ENCODE measurements around the gene AKAP17A.

Gene AKAP17A

DNA sequence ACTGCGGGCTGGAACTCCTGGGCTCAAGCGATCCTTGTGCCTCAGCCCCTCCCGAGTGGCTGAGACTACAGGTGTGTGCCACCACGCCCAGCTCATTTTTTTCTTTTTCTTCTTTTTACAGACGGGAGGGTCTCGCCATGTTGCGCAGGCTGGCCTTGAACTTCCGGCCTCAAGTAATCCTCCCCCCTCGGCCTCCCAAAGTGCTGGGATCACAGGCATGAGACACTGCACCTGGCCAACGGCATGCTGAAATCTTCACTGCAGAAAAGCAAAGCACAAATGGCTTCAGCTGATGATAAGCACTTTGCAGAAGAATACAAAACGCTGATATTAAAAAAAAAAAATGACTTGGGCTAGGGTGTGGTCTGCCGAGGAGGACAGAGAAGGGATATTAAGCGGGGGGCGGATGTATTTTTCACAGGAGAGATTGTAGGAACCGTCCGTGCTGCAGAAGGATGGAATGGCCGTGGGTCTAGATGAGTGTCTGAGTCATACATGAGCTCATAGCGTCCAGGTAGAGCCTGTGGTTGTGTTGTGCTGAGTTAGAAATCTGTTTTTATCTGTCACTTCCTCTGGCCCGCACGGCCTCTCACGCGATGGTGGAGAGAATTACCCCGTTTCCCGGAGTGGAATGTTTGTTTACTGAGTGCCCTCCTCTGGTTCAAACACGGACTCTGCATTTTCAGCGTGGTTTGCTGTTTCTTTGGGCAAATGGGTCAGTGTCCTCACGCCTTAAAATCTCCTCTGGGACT, 8.5 kb upstream of the AKAP17A start:
- peak; percentile 79 for DNase-seq (ENCODE audit: low spot score)

DNA sequence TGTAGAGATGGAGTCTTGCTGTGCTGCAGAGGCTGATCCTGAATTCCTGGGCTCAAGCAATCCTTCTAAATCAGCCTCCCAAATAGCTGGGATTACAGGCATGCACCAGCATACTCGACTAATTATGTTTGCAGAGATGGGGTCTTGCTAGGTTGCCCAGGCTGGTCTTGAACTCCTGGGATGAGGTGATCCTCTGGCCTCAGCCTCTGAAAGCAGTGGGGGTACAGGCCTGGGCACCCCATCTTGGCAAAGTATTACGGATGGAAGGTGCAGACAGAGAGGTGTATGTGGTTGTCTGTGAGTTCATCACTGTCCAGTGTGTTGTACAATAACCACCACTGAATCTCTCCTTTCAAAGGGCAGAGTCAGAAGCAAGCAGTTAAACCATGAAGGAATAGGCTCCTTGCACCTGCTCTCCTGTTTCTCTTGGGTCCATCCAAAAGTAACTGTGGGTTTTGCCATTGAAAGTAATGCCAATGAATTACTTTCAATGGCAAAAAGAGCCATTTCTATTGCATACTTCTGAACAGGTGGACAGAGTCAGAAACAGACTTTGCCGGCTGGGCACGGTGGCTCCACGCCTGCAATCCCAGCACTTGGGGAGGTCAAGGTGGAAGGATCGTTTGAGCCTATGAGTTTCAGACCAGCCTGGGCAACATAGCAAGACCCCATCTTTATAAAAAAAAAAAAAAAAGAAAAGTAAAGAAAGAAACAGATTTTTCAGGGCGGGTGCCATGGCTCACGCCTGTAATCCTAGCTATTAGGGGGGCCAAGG, 7.0 kb upstream of the AKAP17A start:
- no peak for DNase-seq (ENCODE audit: low spot score)

DNA sequence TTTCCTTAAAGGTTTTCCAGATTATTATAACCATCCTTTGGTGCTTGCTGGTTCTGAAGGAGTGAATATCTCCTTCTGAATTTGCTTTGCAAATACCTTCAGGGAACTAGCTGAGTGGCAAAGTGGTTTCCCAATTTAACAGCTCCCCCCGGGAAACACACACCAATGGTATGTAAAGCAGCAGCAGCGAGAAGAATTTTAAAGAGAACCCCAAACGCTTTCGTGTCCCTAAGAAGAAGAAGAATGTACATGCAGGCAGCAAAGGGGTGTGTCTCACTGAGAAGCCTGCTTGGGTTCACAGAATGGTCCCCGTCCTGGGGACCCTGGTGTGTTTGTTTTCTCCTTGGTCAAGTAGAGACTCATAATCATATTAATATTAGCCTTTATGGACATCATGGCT, 4.2 kb upstream of the AKAP17A start:
- DNase-seq (ENCODE audit: low spot score), result no peak

DNA sequence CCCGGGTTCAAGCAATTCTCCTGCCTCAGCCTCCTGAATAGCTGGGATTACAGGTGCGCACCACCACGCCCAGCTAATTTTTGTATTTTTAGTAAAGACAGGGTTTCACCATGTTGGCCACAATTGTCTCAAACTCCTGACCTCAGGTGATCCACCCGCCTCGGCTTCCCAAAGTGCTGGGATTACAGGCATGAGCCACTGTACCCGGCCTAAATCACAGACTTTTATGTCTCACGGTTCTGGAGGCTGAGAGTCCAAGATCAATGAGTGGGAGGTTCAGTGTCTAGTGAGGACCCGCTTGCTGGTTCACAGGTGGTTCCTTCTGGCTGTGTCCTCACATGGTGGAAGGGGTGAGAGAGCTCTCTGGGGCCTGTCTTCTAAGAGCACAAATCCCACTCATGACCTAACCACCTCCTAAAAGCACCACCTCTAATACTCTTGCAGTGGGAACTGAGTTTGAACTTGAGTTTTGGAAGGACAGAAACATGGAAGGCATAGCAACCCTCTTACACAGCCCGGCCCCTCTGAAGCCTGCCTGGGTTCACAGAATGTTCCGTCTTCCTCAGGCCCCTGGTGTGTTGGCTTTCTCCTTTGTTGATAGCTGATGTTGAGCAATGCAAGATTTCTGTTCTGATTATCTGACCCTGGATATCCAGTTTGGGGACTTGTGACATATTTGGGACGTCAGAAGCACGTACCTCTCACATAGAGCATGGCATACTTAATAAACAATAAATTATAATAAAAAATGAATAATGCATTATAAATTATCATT, 1.9 kb upstream of the AKAP17A start:
- DNase-seq (ENCODE audit: low spot score), result no peak

DNA sequence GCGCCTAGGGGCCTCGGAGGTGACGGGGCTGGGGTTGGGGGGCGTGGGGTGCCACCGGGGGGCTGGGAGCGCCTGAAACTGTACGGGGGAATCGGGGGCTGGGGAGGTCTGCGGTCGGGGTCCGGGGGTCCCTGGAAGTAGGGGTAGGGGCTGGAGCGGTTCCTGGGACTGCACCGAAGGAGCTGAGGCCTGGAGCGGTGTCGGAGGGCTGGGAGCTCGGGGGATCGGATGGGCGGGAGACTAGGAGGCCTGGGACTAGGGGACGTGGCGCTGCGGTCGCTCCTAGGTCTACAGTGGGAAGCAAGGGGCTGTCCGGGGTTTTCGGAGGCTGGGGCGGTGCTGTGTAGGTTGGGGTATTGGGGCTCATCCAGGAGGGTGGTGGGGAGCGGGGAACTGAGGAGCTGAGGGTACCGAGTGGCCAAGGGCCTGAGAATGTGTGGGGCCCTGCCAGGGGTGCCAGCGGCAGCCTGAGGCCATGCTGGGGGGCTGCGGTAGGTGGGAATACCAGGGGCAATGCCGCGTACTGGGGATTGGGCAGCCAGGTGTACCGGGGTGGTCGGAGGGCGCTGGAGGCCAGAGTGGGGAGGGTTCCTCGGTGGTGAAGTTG, 562 bp downstream of the AKAP17A start:
- DNase-seq (ENCODE audit: low spot score), result no peak

DNA sequence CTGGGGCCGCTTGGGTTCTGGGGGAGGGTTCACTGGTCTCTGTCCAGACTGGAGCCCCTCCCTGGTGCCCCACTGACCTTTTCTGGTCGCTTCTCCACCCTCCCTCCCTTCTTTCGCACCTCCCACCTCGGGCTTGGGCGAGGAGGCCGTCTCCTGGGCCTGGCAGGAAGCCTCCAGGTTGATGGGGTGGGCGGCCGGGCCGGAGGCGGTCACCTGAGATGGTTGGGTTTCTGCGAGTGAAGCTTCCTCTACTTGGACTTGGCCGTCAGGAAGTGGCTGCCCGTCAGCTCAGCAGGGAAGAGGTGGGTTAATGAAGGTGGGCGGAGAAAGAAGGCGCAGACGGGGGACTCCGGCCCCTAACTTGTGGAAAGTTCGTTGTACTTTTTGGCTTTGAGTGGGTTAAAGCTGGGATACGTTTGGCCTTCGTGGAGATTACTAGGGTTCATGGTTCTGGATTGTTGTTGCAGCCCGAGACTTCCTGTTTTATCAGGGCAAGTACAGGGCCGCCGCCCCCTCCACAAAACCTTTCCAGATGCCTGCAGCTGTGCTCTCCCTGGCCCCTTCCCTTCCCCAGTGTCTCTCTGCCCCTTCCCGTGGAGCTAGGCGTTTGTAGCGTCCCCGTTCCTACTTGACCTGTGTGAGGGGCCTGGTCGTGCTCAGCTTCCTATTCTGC, 1.2 kb downstream of the AKAP17A start:
- DNase-seq (ENCODE audit: low spot score), result no peak

DNA sequence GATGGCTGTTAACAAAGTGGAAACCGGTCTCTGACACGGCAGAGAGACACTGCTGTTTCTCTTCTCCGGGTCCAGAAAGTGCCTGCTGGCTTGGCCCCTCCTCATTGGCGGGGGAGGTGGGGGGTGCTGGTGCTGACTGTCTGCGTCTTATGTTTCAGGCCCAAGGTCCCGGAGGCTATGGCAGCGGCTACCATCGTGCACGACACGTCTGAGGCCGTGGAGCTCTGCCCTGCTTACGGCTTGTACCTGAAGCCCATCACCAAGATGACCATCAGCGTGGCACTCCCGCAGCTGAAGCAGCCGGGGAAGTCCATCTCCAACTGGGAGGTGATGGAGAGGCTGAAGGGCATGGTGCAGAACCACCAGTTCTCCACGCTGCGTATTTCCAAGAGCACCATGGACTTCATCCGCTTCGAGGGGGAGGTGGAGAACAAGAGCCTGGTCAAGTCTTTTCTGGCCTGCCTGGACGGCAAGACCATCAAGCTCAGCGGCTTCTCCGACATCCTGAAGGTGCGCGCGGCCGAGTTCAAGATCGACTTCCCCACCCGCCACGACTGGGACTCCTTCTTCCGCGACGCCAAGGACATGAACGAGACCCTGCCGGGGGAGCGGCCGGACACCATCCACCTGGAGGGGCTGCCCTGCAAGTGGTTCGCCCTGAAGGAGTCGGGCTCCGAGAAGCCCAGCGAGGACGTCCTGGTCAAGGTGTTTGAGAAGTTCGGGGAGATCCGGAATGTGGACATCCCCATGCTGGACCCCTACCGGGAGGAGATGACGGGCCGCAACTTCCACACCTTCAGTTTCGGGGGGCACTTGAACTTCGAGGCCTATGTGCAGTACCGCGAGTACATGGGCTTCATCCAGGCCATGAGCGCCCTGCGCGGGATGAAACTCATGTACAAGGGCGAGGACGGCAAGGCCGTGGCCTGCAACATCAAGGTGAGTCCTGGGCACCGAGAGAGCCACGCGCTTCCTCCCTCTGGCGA, 2.2 kb downstream of the AKAP17A start:
- no peak for DNase-seq (ENCODE audit: low spot score)

DNA sequence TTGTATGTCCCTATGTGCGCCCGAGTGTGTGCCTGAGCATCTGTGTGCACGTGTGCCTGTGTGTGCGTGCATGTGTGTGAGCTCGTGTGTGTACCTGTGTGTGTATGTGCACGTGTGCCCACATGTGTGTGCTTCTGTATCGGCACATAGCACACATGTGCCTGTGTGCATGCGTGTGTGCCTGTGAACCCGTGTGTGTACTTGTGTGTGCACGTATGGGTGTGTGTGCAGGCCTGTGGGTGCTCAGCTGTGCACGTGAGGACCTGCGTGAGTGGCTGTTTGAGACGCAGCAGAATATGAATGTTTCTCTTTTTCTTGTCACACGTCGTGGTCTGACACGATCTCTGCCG, 4.3 kb downstream of the AKAP17A start:
- DNase-seq (ENCODE audit: low spot score), result no peak

DNA sequence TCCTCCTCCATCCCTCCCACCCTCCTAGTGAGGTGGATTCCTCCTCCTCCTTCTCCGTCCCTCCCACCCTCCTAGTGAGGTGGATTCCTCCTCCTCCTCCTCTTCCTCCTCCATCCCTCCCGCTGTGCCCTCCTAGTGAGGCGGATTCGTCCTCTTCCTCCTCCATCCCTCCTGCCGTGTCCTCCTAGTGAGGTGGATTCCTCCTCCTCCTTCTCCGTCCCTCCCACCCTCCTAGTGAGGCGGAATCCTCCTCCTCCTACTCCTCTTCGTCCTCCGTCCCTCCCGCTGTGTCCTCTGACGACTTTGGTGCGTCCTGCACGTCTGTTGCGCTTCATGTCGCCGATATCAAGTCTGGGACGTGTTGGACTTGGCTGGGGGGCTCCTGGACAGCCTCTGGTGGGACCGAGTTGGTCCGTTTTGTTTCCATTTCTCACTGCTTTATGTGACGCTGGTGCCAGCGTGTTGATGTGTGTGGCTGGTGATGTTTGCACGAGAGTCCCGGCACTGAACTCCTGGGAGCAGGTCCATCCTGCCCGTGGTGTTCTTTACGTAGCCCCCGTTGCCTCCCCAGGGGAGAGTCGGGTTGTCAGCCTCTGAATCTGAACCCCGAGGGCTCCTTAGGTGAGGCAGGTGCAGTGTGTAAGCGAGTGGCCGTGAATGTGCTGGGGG, 5.4 kb downstream of the AKAP17A start:
- no peak for DNase-seq (ENCODE audit: low spot score)

DNA sequence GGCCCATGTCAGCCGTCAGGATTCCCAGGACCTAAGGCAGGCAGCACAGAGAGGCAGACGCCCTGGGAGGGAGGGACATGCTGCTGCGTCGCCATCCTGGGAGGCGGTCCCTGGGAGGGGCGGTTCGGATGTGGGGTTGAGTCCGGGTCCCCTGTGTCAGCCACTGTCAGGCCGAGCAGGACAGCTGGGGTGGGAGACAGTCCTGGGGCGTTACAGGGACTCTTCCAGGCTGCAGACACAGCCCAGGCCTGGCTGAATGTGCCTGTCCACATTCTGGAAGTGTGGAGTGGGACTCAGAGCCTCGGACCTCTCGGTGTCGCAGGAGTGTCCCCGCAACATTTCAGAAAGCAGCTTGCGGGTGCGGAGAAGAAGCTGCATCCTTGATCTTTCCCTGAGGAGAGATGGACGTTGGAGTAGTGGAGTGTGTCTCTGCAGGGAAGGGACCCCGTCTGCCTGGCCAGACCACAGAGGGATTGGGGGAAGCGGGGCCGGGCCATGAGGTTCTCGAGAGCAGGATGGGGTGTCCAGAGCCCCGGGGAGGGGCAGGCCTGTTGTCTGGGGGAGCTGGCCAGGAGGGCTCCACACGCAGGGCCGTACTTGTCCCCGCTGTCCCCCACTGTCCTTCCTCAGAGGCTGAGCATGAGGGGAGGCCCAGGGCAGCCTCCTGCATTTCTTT, 6.1 kb downstream of the AKAP17A start:
- DNase-seq (ENCODE audit: low spot score), result no peak

DNA sequence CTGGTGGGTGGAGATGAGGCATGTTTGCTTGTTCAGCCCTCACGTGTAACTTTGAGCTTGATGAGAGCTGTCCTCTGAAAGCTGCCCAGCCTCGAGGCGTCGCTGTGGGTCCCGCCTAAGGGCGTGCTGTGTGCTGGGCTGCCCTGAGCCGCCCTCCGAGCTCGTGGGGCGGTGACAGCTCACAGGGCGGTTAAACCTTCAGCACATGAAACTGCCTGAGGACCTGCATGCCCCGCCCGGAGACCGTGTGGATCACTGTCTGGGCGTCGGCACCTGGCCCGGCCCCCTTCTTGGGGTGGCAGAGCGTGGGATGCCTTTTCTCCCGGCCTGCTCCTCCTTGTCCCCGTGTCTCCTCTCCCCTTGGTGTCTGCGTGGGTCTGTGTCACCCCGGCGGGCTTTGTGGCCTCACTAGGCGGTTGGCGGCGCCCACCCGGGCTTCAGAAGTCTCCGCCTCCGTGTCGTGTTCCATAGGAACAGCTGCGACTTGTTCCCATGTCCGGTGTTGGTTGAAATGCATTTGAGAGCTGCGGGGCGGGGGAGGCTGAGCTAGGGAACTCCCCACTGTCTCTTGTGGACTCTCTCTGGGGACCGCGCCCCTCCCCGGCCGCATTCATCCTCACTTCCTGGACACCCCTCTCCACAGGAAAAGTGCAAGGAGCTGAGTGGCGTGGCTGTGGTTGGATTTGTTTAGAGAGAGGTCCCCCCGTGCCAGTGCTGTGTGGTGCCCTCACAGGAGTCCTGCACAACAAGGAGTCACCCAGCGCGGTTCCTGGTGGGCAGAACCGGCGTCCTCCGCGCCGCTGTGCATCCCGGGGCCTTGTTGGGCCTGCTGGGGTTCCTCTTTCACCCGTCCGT, 6.8 kb downstream of the AKAP17A start:
- DNase-seq (ENCODE audit: low spot score), result no peak

DNA sequence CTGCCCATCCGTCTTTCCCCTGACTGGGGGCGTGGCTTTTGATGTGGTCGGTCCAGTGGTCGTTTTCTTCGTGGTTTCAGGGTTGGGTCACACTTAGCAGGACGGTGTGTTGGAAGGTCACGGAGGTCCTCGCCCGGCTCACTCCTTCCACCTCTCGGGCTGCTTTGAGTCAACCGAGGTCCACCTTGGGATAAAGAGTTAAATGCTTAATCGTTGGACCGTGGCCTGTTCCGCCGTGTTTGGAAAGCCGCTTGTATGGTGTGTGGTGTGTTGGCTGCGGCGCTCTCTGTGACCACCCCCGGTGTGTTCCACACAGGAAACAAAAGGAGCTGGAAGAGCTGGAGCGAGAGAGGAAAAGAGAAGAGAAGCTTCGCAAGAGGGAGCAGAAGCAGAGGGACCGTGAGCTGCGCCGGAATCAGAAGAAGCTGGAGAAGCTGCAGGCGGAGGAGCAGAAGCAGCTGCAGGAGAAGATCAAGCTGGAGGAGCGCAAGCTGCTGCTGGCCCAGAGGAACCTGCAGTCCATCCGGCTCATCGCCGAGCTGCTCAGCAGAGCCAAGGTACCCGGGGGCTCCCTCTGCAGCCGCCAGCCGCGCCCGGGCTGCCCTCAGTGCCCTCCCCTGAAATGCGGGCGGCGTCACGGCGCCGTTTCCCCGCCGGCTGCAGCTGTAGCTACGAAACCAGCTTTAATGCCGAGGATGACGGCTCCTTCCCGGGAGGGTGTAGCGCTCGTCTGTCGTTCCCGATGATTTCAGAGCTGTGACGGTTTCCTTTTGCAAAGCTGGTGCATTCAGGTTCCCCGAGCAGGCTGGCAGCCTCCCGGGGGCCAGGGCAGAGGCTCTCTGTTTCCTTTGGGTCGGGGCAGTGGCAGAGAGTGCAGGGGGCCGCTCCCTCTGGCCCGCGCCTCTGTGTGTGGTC, 7.7 kb downstream of the AKAP17A start:
- DNase-seq (ENCODE audit: low spot score), result no peak

DNA sequence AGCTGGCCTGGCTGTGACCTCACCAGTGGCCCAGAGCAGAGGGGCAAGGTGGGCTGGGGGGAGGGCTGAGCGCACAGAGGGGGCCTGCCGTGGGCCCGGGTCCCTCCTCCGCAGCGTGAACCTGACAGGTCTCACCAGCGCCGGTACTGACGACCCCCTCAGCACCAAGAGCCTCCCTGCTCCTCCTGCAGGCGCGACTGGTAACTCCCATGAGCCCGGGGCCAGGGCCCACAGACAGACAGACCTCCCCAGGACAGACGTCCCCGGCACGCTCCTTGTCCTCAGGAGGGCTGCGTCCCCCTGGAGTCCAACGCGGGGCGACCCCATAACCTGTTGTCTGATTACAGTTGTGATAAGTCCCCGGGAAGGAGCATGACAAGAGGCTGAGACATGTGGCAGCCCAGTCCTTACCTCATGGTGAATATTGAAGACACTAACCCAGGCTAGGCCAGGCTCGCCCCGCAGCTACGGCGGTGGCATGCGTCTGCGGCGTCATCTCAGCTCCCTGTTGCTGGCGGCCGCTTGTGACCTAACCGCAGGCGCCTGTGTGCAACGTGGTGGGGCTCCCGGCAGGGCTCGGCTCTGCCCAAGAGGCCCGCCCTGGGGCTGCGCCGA, 8.5 kb downstream of the AKAP17A start:
- no peak for DNase-seq (ENCODE audit: low spot score)

DNA sequence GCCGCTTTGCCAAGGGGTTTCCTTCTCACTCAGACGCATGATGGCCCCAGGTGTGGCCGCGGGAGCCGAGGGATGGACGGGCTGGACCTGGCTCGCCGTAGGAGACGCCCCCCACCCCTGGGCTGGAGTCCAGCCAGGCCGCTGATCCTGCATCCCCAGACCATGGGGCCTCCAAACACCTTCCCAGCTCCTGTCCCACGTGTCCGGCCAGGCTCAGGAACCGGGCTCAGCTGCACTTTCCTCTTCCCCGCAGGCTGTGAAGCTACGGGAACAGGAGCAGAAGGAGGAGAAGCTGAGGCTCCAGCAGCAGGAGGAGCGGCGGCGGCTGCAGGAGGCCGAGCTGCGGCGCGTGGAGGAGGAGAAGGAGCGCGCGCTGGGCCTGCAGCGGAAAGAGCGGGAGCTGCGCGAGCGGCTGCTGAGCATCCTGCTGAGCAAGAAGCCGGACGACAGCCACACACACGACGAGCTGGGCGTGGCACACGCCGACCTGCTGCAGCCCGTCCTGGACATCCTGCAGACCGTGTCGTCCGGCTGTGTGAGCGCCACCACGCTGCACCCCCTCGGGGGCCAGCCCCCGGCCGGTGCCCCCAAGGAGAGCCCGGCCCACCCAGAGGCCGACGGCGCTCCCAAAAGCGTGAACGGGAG, 9.1 kb downstream of the AKAP17A start:
- DNase-seq (ENCODE audit: low spot score), result no peak

DNA sequence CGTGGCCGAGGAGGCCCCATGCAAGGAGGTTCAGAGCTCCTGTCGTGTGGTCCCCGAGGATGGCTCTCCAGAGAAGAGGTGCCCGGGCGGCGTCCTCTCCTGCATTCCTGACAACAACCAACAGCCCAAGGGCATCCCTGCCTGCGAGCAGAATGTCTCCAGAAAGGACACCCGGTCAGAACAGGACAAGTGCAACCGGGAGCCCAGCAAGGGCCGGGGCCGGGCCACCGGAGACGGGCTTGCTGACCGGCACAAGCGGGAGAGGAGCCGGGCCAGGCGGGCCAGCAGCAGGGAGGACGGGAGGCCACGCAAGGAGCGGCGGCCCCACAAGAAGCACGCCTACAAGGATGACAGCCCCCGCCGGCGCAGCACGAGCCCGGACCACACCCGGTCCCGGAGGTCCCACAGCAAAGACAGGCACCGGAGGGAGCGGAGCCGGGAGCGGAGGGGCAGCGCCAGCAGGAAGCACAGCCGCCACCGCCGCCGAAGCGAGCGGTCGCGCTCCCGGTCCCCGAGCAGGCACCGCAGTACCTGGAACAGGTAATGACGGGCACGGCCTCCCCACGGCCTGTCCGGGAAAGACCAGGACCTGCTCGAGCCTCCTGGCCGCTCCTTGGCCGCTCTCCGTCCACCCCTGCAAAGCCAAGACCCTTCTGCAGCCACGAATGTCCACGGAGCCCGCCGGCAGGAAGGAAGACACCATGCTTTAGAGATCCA, 9.8 kb downstream of the AKAP17A start:
- no peak for DNase-seq (ENCODE audit: low spot score)

DNA sequence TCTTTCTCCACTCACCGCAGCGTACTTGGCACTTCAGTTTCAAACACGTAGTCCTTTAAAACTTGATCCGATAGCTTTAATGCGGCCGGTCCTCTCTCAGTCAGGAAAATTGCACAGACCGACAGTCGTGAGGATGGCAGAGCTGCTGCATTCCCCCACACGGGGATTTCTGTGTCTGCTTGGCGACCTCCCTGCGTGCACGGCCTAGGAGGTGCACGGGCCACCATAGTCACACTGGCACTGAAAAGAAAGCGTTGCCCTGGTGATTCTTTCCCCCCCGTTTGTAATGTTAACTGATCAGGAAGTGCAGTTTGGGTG, 10.3 kb downstream of the AKAP17A start:
- no peak for DNase-seq (ENCODE audit: low spot score)
